Gastrocnemius medialis (tissue), 4 donors: ENCODE data around the gene ROBO3.

Source experiments
- CTCF ChIP-seq, 5 experiments: fragments of 450-650 bp in 3 of 5; fragments of 200-600 bp in 2 of 5; sonication (generic) in 2 of 5; IDR thresholded peaks in 4 of 5; conservative IDR thresholded peaks in 1 of 5; 1 replicate in 4 of 5; 2 replicates in 1 of 5; pipeline ENCODE4 v1.5.1; 2016 to 2019; ENCODE audit warnings: antibody characterized with exemption in 5 of 5, mild to moderate bottlenecking in 3 of 5, moderate library complexity in 3 of 5
- POLR2A ChIP-seq, 2 donors: fragments of 450-650 bp; IDR thresholded peaks; one replicate each; pipeline ENCODE4 v1.6.1; 2017; ENCODE audit warnings: antibody characterized with exemption in 2 of 2, mild to moderate bottlenecking in 2 of 2, moderate library complexity in 2 of 2

- TF ChIP-seq CTCF (IDR thresholded peaks at IDR 0.05 in 4 of 5, conservative IDR thresholded peaks at IDR 0.05 in 1 of 5), result no peak
- TF ChIP-seq POLR2A (IDR thresholded peaks at IDR 0.05), result no peak
These were observed 37.4 kb downstream of the ROBO3 start for GRCh38 chr11:124902616-124903015.
